Body of pancreas (tissue), 4 donors: ENCODE measurements around the gene TEPSIN. TPM values are rescaled to one million over a fixed set of nuclear protein-coding genes. Genes with fewer than 3 reads are reported as not detected.

ENCODE experiments used
- ATAC-seq: fragments of 150-250 bp; one replicate; pipeline ENCODE4 v1.9.1; 2016
- DNase-seq, 4 donors: peaks; one replicate each; pipeline ENCODE4 v3.0.0-alpha.2; 2019
- H3K27ac ChIP-seq, 4 donors: fragments of 200-600 bp; sonication (generic); 1 replicate in 3 of 4; 2 replicates in 1 of 4; pipeline versions ENCODE4 v1.5.1 to v1.6.1; 2016 to 2019; ENCODE audit warnings: mild to moderate bottlenecking in 1 of 4, mixed read lengths in 1 of 4, moderate library complexity in 1 of 4
- H3K27me3 ChIP-seq, 2 donors: fragments of 200-600 bp; sonication (generic); one replicate each; pipeline ENCODE4 v1.6.0; 2016; ENCODE audit warnings: mild to moderate bottlenecking in 1 of 2
- H3K36me3 ChIP-seq, 2 donors: fragments of 200-600 bp; sonication (generic); replicated peaks in 1 of 2; 2 replicates each; pipeline ENCODE4 v1.5.1; 2016; ENCODE audit warnings: low read depth in 2 of 2; ENCODE audit not compliant: insufficient read depth in 1 of 2
- H3K4me1 ChIP-seq: fragments of 200-600 bp; sonication (generic); one replicate; pipeline ENCODE4 v1.6.0; 2016
- H3K4me3 ChIP-seq, 2 donors: fragments of 200-600 bp; sonication (generic); 1 replicate in 1 of 2; 2 replicates in 1 of 2; pipeline ENCODE4 v1.5.1; 2016 to 2019
- H3K9me3 ChIP-seq, 3 donors: fragments of 200-600 bp; sonication (generic); 1 replicate in 2 of 3; 2 replicates in 1 of 3; pipeline ENCODE4 v1.5.1; 2016
- CTCF ChIP-seq, 7 experiments: fragments of 450-650 bp in 4 of 7; fragments of 200-600 bp in 3 of 7; sonication (generic) in 3 of 7; IDR thresholded peaks; one replicate each; pipeline ENCODE4 v1.5.1; 2016 to 2019; ENCODE audit warnings: antibody characterized with exemption in 7 of 7
- POLR2A ChIP-seq, 3 donors: fragments of 450-650 bp; IDR thresholded peaks; one replicate each; pipeline ENCODE4 v1.6.1; 2016; ENCODE audit warnings: antibody characterized with exemption in 3 of 3, mild to moderate bottlenecking in 2 of 3
- WGBS, 2 donors: methylation state at CpG; one replicate each; pipeline ENCODE4 v1.1.5; 2017; 5-methylcytosine and 5-hydroxymethylcytosine counted together
- intact Hi-C: fragments of 100-400 bp; cut with DNase I; formaldehyde crosslinking; loops from one replicate; pipeline ENCODE4 v1.15.1; 2023
- total RNA-seq, 2 donors: library from RNA; depleted of rRNA; stranded (reverse); fragments of >200 nt; gene quantifications; one replicate each; pipeline ENCODE4 v1.1.0, GENCODE V29; 2016

TEPSIN gene
- total RNA-seq, 2 donors from 2014 or later: 31.9 to 102 TPM

GRCh38 chr17:81218459-81218858 lies 20.4 kb downstream of the TEPSIN start:
- no peaks in the 10 kb centered on the region for H3K9me3 ChIP-seq
- no peaks in the 10 kb centered on the region for H3K27me3 ChIP-seq
- 85 to 91% methylated on average over 6 to 12 of the region's 13 CpGs for WGBS, 2 donors
- intact Hi-C loops: no loop called here
- H3K36me3 ChIP-seq: no peaks in the 10 kb centered on the region
- ATAC-seq (no peak), DNase-seq (no peak)
- TF ChIP-seq POLR2A (IDR thresholded peaks at IDR 0.05): no peak
- TF ChIP-seq CTCF (IDR thresholded peaks at IDR 0.05): no peak
- no peak overlapping the region for H3K4me3 ChIP-seq
- H3K4me1 ChIP-seq: peaks cover 17% of the 10 kb centered on the region
- H3K27ac ChIP-seq: no peak overlapping the region

GRCh38 chr17:81217491-81217890 lies 21.4 kb downstream of the TEPSIN start:
- Histone ChIP-seq H3K36me3 (no peaks in the 10 kb centered on the region), H3K27me3 (no peaks in the 10 kb centered on the region), H3K27ac (no peak overlapping the region), H3K4me3 (no peak overlapping the region), H3K4me1 (peaks cover 14% of the 10 kb centered on the region), H3K9me3 (no peaks in the 10 kb centered on the region)
- 85 to 92% methylated on average over 13 to 18 of the region's 18 CpGs for WGBS, 2 donors
- ATAC-seq (no peak), DNase-seq (no peak)
- intact Hi-C loops: no loop called here
- no peak for TF ChIP-seq CTCF (IDR thresholded peaks at IDR 0.05)
- TF ChIP-seq POLR2A (IDR thresholded peaks at IDR 0.05): no peak

DNA sequence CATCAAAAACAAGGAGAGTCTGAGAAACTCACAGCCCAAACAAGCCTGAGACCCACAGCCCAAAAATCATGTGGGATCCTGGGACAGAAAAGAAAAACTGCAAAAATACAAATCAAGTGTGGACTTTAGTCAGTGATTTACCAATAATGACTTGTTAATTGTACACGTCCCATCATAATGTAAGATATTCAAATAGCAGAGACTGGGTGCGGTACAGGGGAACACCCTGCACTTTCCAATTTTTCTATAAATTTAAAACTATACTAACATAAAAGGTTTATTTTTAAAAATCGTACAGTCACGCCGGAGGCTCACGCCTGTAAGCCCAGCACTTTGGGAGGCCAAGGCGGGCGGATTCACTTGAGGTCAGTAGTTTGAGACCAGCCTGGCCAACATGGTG lies 24.9 kb downstream of the TEPSIN start:
- intact Hi-C loops: no loop called here

GRCh38 chr17:81212365-81212764 lies 26.5 kb downstream of the TEPSIN start:
- H3K4me3 ChIP-seq: no peak overlapping the region
- no peaks in the 10 kb centered on the region for H3K36me3 ChIP-seq
- DNase-seq (no peak), ATAC-seq (no peak)
- H3K27ac ChIP-seq: no peak overlapping the region
- no peaks in the 10 kb centered on the region for H3K9me3 ChIP-seq
- no peaks in the 10 kb centered on the region for H3K4me1 ChIP-seq
- intact Hi-C loops: no loop called here
- WGBS, 2 donors: 90 to 93% methylated on average over 6 to 9 of the region's 9 CpGs
- H3K27me3 ChIP-seq: no peaks in the 10 kb centered on the region
- TF ChIP-seq POLR2A (IDR thresholded peaks at IDR 0.05) (no peak), CTCF (IDR thresholded peaks at IDR 0.05) (no peak)

More for the DNA sequence above, 24.9 kb downstream of the TEPSIN start:
- no peaks in the 10 kb centered on the region for H3K4me1 ChIP-seq
- no peak overlapping the region for H3K4me3 ChIP-seq
- H3K27me3 ChIP-seq: no peaks in the 10 kb centered on the region
- no peak overlapping the region for H3K27ac ChIP-seq
- TF ChIP-seq POLR2A (IDR thresholded peaks at IDR 0.05): no peak
- no peak for TF ChIP-seq CTCF (IDR thresholded peaks at IDR 0.05)
- H3K36me3 ChIP-seq: no peaks in the 10 kb centered on the region
- ATAC-seq (no peak), DNase-seq (no peak)
- 92 to 97% methylated on average over 8 of the region's 8 CpGs for WGBS, 2 donors
- H3K9me3 ChIP-seq: no peaks in the 10 kb centered on the region

DNA sequence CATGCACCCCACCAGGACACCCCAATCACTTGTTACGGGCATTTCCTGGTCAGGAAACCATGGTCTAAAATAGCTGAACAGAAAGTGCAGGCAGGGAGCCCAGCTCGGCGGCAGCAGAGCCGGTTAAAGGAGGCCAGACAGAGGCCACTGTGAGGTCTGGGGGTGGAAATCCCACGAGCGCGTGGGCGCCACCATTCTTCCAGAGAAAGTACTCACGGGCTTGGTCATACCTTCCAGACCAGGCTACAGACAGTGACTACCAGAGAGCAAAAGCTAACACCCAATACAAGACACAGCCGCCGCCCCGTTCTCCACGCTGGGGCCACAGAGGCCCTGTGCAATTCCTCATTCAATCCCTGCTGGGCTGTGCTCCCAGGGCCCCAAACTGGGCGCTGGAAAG lies 28.0 kb downstream of the TEPSIN start:
- H3K4me3 ChIP-seq: no peak overlapping the region
- H3K36me3 ChIP-seq: no peaks in the 10 kb centered on the region
- peak; percentile 12 for ATAC-seq
- H3K4me1 ChIP-seq: no peaks in the 10 kb centered on the region
- DNase-seq: no peak
- 71 to 72% methylated on average over 14 of the region's 14 CpGs for WGBS, 2 donors
- H3K27ac ChIP-seq: no peak overlapping the region
- no peaks in the 10 kb centered on the region for H3K9me3 ChIP-seq
- TF ChIP-seq CTCF (IDR thresholded peaks at IDR 0.05): no peak
- H3K27me3 ChIP-seq: no peaks in the 10 kb centered on the region
- intact Hi-C loops: no loop called here
